ENCODE data around the gene SPIRE1.

DNA sequence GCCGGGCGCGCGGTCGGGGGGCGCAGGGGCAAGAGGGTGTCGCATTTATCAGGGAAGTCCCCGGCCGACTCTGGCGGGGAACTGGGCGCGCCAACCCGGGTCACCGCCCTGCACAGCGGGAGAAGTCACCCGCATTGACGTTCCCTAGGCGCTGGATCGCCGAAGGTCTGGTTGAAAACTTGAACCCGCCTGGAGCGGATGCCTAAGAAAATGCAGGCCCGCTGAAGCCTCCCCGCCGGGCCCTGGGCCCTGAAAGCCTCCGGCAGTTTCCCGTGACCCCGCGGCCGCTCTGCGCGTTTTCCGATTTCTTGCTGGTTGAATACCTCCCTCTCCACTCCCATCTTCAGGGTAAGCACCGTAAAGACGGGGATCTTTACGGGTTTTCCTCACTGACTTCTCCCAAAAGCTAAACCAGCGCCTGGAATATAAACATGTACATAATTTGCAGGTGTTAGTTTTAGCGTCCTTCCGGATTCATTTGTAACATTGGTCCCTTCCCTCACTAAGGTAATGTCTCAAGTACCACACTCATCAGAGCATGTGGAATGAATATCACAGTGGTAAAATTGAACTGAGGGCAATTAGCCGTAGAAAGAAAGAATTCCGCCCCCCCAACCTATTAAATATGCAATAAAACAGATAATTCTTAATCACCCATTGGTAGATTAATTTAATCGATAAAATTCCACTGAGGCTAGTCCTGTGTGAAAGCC, 675 bp upstream of the SPIRE1 start:
- no peak for TF ChIP-seq POLR2AphosphoS5 (IDR thresholded peaks at IDR 0.05; ENCODE audit: insufficient read depth in 1 of 2, low read depth in 1 of 2)
- TF ChIP-seq, protein P1, sequence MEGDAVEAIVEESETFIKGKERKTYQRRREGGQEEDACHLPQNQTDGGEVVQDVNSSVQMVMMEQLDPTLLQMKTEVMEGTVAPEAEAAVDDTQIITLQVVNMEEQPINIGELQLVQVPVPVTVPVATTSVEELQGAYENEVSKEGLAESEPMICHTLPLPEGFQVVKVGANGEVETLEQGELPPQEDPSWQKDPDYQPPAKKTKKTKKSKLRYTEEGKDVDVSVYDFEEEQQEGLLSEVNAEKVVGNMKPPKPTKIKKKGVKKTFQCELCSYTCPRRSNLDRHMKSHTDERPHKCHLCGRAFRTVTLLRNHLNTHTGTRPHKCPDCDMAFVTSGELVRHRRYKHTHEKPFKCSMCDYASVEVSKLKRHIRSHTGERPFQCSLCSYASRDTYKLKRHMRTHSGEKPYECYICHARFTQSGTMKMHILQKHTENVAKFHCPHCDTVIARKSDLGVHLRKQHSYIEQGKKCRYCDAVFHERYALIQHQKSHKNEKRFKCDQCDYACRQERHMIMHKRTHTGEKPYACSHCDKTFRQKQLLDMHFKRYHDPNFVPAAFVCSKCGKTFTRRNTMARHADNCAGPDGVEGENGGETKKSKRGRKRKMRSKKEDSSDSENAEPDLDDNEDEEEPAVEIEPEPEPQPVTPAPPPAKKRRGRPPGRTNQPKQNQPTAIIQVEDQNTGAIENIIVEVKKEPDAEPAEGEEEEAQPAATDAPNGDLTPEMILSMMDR (IDR thresholded peaks at IDR 0.05): no peak
